Measurements from ENCODE around the gene TP53.
"Not testable (repeated sequence)": the region's sequence is repeated elsewhere in the genome, so short reads cannot be mapped to it uniquely, and the experiment has no call there.

TP53 gene

DNA sequence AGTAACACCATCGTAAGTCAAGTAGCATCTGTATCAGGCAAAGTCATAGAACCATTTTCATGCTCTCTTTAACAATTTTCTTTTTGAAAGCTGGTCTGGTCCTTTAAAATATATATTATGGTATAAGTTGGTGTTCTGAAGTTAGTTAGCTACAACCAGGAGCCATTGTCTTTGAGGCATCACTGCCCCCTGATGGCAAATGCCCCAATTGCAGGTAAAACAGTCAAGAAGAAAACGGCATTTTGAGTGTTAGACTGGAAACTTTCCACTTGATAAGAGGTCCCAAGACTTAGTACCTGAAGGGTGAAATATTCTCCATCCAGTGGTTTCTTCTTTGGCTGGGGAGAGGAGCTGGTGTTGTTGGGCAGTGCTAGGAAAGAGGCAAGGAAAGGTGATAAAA, 14.1 kb downstream of the TP53 start:
- no peak for DNase-seq (ENCODE audit: low spot score)

DNA sequence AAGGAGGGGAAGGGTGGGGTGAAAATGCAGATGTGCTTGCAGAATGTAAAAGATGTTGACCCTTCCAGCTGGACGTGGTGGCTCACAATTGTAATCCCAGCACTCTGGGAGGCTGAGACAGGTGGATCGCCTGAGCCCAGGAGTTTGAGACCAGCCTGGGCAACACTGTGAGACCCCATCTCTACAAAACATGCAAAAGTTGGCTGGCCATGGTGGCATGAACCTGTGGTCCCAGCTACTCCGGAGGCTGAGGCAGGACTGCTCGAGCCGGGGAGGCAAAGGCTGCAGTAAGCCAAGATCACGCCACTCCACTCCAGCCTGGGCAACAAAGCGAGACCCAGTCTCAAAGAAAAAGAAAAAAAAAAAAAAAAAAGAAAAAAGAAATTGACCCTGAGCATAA, 18.8 kb downstream of the TP53 start:
- DNase-seq (ENCODE audit: low spot score), result no peak

DNA sequence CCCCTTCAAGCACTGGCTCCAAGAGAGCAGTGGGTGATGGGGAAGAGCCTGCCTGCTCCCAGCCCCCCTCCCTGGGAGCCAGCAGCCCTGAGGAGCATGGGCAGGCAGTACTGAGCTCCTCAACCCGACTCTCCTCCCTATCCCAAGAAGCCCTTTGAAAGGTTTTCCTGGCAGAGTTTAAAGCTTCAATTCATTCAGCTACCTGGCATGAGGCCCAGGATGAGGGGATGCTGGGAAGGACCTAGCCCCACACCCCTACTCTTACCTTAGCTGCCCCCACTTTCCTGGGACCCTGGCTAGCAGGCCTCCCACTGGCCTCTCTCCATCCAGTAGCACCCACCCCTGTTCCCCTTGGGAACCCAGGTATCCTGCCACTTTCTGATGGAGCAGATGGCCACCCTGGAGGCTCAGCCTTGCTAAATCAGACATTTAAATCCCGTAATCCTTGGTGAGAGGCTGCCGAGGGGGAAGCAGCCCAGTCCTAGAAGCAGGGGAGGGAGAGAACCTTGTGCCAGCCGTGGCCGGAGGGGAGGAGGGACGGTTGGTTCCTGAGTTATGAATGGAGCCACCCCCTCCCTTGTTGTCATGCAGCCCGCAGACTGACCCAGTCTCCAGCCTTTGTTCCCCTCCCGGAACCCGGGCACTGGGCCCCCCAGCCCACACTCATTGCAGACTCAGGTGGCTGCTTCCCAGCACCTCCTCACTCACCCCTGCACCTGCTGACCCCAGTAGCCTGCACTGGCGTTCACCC, 19.5 kb downstream of the TP53 start:
- peak; percentile 73 for DNase-seq (ENCODE audit: low spot score)

DNA sequence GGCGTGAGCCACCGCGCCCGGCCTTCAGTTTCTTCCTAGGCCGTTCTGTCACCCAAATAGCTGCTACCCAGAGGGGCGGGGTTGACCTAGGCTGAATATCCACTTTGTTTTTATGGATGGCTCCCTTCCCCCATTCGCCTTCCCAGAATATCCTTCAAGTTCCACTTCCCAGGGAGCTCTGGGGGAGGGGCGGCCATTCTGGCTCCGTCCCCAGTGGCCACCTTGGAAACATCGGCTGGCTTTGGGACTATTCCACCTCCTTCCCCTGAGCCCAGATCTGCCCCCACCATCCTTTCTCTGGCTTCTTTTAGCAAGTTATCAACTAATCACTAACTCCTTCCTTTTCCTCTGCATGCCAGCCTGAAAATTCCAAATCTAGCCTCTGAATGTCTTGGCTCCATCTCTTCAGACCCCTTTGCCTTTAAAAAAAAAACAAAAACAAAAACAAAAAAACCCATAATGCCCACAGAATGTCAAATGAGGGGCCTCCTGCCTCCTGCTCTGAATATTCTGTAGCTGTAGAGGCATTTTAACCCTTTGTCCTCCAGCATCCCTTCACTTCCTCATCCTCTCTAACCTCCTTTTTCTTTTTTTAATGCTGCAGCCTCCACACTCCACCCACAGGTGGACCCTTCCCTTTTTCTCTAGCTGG, 30.2 kb downstream of the TP53 start:
- peak; percentile 74 for DNase-seq (ENCODE audit: low spot score)

DNA sequence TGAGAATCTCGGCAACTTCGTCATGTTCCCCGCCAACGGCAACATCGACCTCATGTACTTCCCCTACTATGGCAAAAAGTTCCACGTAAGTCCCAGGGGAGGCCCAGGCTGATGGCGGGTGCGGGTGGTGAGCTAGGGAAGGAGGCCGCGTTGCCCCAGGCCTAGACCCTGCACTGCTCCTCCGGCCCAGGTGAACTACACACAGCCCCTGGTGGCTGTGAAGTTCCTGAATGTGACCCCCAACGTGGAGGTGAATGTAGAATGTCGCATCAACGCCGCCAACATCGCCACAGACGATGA, 31.8 kb downstream of the TP53 start:
- DNase-seq (ENCODE audit: low spot score), result no peak

DNA sequence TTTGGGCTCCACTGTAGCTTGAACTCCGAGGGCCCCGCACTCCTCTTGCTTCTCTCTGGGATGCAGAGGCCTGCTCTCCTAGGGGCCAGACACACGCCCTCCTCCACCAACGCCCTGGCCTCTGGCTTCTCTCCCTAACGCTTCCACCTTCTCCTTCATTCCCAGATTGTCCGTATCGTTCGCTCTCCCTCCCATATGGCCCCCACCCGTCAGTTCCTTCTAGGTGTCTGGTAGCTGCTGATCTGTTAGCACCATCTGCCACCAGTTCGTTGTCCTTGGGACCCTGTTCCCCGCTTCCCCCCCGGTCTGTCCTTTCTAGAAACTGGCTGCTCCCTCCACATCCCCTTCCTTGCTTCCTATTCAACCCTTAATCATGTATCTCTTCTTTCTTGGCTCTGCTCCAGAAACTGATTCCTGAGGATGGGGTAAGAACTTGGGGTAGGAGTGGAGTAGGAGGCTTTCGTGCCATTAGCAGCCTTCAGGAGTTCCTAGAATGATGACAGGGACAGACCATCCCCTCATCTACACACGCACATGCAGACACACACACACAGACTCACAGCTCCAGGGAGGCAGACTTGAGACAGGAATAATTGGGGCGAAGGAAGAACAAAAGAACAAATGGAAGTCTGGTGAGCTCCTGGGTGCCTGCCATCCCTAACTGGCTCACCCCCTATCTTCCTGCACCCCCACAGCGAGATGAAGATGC, 32.3 kb downstream of the TP53 start:
- DNase-seq (ENCODE audit: low spot score), result no peak

DNA sequence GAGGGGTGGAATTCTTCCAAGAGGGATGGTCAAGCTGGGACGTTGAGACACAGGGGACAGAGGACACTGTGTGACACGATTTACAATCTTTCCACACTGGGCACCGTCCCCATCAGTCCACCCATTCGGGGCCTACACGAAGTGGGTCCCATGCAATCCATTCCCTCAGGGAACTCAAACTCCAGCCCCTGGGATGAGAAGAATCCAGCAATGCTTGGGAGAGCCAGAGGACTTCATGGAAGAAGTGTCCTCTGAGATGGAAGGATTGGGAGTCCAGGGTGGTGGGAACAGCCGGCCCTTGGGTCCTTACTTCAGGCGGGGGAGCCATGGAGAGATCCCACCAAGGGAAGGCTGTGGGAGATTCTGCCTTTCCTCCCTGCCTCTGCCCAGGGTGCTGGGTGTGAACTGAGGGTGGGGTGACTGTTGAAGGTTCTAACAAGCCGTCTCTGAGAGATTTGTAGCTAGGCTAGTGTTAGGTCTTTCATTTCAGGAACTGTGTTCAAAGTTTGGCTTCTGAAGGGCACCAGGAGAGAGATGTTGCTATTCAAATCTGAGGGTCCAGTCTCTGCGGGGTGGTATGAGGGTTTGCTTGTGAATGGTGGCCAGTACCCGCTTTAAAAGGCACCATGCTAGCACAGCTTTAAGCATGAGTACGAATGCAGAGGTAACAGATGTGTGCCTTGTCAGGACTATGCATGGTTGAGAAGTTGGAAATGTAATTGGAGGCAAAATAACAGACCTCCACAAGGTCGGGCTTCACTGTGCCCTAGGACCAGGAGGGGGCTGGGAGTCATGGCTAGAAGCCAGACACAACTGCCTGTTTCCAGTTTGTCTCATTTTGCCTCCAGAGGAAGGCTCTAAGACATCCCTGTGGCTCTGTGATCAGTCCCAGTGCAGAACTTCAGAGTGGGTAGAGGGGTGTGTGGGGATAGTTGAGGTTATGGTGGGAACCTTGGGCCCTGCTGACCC, 34.6 kb downstream of the TP53 start:
- DNase-seq (ENCODE audit: low spot score), result no peak

DNA sequence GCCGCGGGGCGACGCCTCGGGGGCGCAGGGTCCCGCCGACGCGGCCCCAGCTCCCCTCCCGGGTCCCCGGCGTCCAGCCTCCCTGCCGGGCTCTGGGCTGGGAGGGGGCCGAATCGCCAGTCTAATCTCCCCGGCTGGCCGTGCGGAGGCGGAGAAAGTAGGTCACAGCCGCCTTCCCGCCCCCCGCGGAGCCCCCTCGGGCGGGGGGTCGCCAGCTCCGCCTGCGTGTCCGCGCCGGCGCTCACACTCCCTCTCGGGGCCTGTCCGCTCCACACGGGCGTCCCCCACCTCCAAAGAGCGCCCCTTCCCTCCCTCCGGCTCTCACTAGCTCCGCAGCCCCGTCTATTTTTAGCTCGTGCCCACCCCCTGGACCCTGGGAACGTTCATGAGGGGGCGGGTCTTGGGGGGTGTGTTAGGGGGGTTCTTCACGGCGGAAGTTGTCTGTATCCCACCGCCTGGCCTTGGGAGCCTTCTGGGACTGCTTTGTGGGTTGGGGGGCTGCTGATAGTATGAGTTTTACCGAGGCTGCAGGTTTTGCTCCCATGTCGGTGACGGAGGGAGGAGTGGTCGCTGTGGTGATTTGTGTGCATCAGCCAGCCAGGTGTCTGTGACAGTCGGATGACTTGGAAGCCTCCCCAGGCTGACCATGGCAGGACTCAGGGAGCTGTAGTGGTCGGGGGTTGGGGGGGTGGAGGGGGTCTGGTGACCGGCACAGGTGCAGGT, 35.5 kb downstream of the TP53 start:
- DNase-seq (ENCODE audit: low spot score), result peak; percentile 47

DNA sequence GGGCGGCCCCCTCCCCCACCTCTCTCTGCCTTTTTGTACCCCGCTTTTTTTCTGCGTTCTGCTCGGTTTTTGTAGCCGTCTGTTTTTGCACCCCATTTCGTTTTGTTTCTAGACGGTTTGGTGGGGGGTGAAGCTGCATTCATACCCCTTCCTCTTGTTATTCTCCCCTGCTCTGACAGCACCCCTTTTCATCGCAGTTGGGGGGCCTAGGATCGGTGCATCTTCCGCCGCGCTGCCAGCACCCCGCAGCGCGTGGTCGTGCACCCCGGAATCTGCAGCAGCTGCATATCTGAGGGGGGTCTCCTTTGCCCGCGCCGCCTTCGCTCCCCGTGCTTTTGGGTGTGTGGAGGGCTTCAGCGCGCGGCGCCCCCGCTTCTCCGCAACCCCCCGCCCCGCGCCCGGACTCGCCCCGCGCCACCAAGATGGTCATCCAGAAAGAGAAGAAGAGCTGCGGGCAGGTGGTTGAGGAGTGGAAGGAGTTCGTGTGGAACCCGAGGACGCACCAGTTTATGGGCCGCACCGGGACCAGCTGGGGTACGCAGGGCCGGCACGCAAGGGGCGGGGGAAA, 36.1 kb downstream of the TP53 start:
- DNase-seq (ENCODE audit: low spot score), result no peak

DNA sequence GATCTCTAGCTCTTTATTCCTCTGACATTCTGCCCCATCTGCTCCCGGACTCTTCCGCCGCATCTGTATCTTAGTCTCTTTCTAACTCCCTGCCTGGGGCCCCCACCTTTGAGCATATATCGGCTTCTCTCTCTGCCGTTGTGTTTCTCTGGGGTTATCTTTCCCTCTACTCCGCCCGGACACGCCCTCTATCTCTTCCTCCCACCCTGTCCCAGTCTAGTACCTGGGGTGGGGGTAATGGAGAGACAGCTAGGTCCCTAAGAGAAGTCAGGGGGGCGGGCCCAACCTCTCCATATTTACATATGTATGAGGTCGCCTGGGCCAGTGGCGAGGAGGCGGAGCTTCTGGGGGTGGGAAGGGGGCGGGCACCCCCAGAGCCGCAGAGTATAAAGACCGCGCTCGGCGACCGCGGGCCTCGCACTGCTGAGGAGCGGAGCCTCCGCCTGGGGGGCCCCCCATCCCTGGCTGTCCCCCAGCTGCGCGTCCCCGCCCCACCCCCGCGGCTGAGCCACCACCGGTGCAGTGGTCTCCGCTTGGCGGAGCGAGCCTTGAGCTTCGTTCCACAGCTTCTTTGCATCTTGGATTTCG, 36.7 kb downstream of the TP53 start, which contains the start of gene ATP1B2:
TSS of gene ATP1B2 (plus strand) at position 418 of the 588 bp plus-strand sequence. CDS start 593 bp downstream, outside the sequence.
- peak; percentile 82 for DNase-seq (ENCODE audit: low spot score)

DNA sequence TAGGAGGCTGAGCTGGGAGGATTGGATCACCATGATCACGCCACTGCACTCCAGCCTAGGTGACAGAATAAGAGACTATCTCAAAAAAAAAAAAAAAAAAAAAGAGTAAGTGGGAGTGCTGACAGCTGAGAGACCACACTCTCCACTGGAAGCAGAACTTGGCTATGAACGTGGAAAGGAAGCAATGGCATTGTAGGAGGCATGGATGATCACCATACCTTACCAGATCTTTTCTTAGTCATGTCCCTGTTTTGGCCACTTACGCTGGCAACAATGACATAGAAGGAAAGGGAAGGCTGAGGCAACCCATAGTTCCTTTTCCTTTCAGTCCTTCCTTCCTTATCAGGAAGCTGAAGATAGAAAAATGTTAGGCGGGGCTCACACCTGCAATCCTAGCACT, 40.3 kb downstream of the TP53 start:
- no peak for DNase-seq (ENCODE audit: low spot score)

DNA sequence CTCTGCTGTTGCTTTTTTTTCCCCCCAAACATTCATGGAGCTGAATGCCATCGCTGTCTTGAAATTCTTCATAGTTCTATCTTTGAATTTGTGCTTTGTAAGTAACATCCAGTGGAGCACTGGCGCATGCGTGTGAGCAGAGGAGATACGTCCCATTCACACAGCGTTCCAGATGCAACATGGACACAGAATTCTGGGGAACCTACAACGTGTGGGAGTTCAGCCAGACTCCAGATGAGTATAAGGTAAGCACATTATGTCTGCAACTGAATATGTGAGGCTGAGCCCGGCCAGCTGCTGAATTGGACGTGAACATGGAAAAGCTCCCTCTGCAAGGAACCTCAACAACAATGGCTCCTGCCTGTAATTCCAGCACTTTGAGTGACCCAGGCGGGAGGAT, 40.8 kb downstream of the TP53 start:
- no peak for DNase-seq (ENCODE audit: low spot score)

DNA sequence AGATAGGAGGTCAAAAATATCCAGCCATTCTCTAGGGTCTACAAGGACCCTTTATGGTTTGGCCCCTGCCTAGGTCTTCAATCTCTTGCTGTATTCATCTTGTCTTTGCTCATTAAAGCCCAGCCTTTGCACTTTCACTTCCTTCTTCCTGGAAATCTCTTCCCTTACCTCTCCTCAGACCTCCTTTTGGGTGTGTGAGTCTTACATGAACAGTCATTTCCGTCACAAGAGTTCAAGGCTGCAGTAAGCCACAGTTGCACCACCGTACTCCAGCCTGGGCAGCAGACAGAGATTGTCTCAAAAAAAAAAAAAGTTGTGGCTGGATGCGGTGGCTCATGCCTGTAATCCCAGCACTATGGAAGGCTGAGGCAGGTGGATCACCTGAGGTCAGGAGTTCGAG, 42.5 kb downstream of the TP53 start:
- DNase-seq (ENCODE audit: low spot score), result no peak

DNA sequence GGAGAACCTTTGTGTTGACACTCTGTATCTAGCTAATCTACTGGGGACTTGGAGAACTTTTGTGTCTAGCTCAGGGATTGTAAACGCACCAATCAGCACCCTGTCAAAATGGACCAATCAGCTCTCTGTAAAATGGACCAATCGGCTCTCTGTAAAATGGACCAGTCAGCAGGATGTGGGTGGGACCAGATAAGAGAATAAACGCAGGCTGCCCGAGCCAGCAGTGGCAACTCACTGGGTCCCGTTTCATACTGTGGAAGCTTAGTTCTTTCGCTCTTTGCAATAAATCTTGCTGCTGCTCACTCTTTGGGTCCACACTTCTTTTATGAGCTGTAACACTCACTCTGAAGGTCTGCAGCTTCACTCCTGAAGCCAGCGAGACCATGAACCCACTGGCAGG, 45.7 kb downstream of the TP53 start:
- not testable (repeated sequence) for DNase-seq (ENCODE audit: low spot score)

DNA sequence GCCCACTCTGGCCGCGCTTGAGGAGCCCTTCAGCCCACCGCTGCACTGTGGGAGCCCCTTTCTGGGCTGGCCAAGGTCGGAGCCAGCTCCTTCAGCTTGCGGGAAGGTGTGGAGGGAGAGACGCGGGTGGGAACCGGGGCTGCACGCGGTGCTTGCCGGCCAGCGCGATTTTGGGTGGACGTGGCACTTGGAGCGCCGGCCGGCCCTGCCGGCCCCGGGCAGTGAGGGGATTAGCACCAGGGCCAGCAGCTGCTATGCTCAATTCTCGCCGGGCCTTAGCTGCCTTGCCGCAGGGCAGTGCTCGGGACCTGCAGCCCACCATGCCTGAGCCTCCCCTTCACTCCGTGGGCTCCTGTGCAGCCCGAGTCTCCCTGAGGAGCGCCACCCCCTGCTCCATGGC, 46.5 kb downstream of the TP53 start:
- no peak for DNase-seq (ENCODE audit: low spot score)

DNA sequence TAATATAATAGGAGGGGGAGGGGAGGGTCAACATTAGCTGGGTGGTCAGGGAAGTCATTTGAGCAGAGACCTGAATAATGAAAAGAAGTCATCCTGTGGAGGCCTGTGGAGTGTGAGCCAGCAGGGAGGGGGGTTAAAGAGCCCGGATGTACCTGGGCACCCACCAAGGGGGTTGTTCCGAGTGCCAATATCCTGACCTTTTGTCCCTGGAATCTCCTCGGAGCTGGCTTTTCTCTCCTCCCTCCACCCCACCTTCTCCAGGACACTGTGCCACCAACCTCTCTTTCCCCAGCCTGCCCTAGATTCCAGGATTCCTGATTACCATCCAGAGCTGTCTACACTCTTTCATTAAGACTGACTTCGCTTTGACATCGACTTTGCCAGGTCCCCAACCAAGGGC, 51.1 kb downstream of the TP53 start:
- DNase-seq (ENCODE audit: low spot score), result no peak

DNA sequence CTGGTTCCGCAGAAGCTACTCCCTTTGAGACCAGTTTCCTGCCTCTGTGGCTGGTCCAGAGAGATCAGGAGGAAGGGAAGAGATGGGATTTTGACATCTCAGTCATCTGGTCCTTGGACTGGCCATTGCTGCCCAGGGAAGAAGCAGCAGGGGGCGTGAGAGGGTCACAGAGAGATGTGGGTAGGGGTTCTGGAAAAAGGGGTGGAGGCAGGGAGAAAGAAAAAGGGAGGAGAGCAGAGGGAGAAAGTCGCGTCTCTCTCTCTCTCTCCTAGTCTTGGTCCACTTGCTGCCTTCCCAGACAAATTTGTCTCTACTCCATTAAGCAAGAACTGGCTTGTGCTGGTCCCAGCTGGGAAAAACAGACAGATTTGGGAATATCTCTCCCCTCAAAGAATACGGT, 52.9 kb downstream of the TP53 start:
- peak; percentile 71 for DNase-seq (ENCODE audit: low spot score)

DNA sequence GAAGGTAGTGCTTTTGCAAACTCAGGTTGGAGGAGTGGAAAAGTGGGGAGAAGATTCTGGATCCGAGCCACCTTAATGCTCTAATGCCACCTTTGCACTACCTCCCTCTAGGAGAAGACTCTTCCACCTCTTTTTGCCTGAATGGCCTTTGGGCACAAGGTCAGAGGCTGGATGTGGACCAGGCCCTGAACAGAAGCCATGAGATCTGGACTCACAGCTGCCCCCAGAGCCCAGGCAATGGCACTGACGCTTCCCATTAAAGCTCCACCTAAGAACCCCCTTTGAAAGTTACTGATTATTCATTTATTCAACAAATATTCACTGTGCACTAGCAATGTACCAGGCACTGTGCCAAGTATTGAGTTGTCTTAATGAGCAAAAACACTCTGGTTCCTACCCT, 54.2 kb downstream of the TP53 start:
- no peak for DNase-seq (ENCODE audit: low spot score)

DNA sequence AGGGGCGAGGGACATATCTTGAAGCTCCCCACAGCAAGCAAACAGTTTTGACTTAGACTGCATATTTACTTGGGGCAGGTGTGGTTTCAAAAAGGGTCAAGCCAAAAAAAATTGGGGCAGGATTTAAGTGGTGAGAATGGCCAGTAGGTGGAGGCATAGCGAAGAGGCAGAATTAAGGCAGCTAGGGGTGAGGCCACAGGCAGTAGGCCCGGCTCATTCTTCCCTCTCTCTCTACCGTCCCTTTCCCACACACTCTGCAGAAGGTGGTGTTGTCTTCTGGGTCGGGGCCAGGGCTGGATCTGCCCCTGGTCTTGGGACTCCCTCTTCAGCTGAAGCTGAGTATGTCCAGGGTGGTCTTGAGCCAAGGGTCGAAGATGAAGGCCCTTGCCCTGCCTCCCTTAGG, 54.8 kb downstream of the TP53 start:
- peak; percentile 35 for DNase-seq (ENCODE audit: low spot score)

Data from Ammon's horn (tissue), 1 donor.